ENCODE data around the gene FGFBP1. TPM values are rescaled to one million over a fixed set of nuclear protein-coding genes. Genes with fewer than 3 reads are reported as not detected.
A peak's percentile ranks its signal among the peaks of the same experiment; 100 is the strongest.

FGFBP1 gene
- total RNA-seq, 1 donor from 2014 or later: not detected

DNA sequence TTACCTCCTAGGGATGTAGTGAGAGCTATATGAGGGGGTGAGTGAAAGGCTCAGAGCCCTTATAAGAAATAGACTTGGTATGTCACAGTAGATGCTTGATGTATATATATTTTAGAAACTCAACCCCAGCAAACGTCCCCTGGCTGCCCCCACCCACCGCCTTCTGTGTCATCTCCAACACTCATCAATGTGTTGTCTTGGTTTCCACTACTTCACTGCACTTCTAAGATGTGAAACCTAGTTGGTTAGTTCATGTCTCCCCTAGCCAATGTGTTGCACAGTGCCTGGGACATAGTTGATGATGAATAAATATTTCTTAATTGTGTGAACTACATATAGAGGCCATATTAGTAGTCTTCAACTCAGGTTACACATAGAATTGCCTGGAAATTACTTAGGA, 20.0 kb upstream of the FGFBP1 start:
- Mint-ChIP-seq H3K27ac (no peak overlapping the region), H3K27me3 (no peaks in the 10 kb centered on the region), H3K9me3 (peaks cover 9% of the 10 kb centered on the region), H3K4me1 (peaks cover 9% of the 10 kb centered on the region), H3K36me3 (ENCODE audit: low read depth) (peaks cover 2% of the 10 kb centered on the region), H3K4me3 (no peak overlapping the region)
- CTCF ChIA-PET: interaction anchor here (1.4 to 1.7 kb wide), 2 partner anchors 76 to 153 kb away, joined by 8 to 9 read pairs; no protein-coding TSS in a partner anchor
- TF ChIP-seq, protein P1, sequence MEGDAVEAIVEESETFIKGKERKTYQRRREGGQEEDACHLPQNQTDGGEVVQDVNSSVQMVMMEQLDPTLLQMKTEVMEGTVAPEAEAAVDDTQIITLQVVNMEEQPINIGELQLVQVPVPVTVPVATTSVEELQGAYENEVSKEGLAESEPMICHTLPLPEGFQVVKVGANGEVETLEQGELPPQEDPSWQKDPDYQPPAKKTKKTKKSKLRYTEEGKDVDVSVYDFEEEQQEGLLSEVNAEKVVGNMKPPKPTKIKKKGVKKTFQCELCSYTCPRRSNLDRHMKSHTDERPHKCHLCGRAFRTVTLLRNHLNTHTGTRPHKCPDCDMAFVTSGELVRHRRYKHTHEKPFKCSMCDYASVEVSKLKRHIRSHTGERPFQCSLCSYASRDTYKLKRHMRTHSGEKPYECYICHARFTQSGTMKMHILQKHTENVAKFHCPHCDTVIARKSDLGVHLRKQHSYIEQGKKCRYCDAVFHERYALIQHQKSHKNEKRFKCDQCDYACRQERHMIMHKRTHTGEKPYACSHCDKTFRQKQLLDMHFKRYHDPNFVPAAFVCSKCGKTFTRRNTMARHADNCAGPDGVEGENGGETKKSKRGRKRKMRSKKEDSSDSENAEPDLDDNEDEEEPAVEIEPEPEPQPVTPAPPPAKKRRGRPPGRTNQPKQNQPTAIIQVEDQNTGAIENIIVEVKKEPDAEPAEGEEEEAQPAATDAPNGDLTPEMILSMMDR (IDR thresholded peaks at IDR 0.05): no peak
- ATAC-seq (ENCODE audit: low read depth): no peak
- POLR2A ChIA-PET: no interaction called here
- no peak for DNase-seq
- intact Hi-C loops (cut with micrococcal nuclease): no loop called here

DNA sequence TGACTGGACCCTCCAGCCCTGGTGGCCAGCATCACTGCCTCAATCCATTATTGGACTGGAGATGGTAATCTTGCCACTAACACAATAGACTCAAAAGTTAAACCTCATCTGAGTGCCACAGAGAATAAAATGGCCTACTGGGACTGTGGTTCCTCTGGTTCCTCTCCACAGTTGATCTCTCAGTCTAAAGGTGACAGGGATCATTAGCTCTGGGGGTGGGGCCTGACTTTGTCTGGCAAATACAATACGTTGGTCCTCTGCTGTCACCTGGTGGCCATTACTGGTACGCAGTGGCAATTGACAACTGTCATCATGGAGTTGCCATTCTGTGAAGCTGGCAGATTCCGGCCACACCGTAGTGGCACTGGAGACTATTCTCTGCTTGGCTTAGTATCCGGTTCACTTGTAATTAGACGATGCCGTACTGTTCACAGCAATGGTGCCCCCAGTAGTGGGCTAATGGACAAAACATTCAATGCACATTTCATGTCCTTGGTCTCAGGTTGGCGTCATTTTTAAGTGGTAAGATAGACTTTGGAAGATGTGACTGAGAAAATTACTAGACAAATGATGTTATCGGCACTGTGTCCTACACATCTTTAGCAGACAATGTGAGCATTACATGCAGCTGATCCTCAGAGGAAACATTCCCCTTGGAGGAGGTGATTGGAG, 17.8 kb upstream of the FGFBP1 start:
- Mint-ChIP-seq H3K9me3 (peaks cover 9% of the 10 kb centered on the region), H3K36me3 (ENCODE audit: low read depth) (peaks cover 2% of the 10 kb centered on the region), H3K4me3 (no peak overlapping the region), H3K4me1 (peaks cover 5% of the 10 kb centered on the region), H3K27me3 (no peaks in the 10 kb centered on the region), H3K27ac (no peak overlapping the region)
- ChIA-PET CTCF (interaction anchor here (0.6 to 5.3 kb wide), 19 partner anchors 10 to 477 kb away, joined by 3 to 114 read pairs (median 4); no protein-coding TSS in a partner anchor), POLR2A (interaction anchor here (1.6 kb wide), 1 partner anchor 151 kb away, joined by 4 read pairs; no protein-coding TSS in a partner anchor)
- peak; percentile 100 for ATAC-seq (ENCODE audit: low read depth)
- TF ChIP-seq, protein P1 (IDR thresholded peaks at IDR 0.05): no peak
- DNase-seq: peak; percentile 56
- intact Hi-C loops (cut with micrococcal nuclease): loop anchor here (1.0 to 2.0 kb wide), 5 partner anchors 66 to 725 kb away; no protein-coding TSS in a partner anchor

DNA sequence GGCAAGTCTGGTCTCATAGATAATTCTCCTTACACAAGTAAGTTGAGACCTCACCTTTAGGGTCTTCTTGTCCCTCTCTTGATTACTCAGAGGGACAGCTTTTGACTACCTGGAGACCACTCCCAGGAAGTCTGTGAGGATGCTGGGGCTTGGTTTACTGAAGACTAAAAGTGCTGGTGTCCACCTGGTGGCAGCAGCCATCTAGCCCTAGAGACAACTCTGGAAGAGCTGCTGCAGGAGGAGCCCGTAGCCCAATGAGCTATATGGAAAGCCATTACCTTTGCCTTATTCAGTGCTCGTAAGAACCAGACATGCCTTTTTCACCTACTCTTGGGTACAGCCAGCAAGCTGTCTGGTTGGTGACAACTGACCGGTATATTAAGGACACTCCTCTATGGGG, 17.1 kb upstream of the FGFBP1 start:
- POLR2A ChIA-PET: interaction anchor here (1.6 kb wide), 1 partner anchor 150 kb away, joined by 4 read pairs; no protein-coding TSS in a partner anchor
- ATAC-seq (ENCODE audit: low read depth) (no peak), DNase-seq (no peak)
- Mint-ChIP-seq H3K4me1 (peaks cover 5% of the 10 kb centered on the region), H3K27ac (no peak overlapping the region), H3K36me3 (ENCODE audit: low read depth) (peaks cover 2% of the 10 kb centered on the region), H3K9me3 (peaks cover 9% of the 10 kb centered on the region), H3K4me3 (no peak overlapping the region), H3K27me3 (no peaks in the 10 kb centered on the region)
- intact Hi-C loops (cut with micrococcal nuclease): loop anchor here (1.0 to 2.0 kb wide), 5 partner anchors 65 to 724 kb away; no protein-coding TSS in a partner anchor
- CTCF ChIA-PET: interaction anchor here (0.6 to 5.3 kb wide), 17 partner anchors 9 to 476 kb away, joined by 3 to 114 read pairs (median 4); no protein-coding TSS in a partner anchor
- TF ChIP-seq, protein P1 (IDR thresholded peaks at IDR 0.05): no peak

DNA sequence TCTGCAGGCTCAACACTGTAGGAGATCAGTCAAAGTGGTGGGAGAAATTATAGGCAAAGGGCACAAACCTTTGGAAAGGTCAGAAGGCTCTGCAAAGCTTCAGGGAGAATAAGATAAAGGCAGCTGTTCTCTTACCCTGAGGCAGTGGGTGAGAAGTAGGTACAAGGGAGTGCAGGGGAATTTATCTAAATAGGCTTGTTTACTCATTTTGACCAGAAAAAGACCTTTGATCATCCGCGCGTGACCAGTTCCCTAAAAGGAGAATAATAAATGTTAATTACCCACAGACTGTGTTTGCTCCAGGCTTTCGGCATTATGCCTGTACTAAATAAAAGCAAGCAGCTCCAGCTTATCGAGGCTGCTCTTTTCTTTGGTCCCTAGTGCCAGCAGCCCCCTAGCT, 15.1 kb upstream of the FGFBP1 start:
- ATAC-seq (ENCODE audit: low read depth) (no peak), DNase-seq (no peak)
- Mint-ChIP-seq H3K4me1 (peaks cover 5% of the 10 kb centered on the region), H3K36me3 (ENCODE audit: low read depth) (peaks cover 2% of the 10 kb centered on the region), H3K9me3 (peaks cover 9% of the 10 kb centered on the region), H3K27me3 (no peaks in the 10 kb centered on the region), H3K27ac (no peak overlapping the region), H3K4me3 (no peak overlapping the region)
- TF ChIP-seq, protein P1 (IDR thresholded peaks at IDR 0.05): no peak
- ChIA-PET POLR2A (no interaction called here), CTCF (interaction anchor here (2.6 to 5.3 kb wide), 2 partner anchors 71 to 147 kb away, joined by 14 to 114 read pairs; no protein-coding TSS in a partner anchor)
- intact Hi-C loops (cut with micrococcal nuclease): no loop called here

DNA sequence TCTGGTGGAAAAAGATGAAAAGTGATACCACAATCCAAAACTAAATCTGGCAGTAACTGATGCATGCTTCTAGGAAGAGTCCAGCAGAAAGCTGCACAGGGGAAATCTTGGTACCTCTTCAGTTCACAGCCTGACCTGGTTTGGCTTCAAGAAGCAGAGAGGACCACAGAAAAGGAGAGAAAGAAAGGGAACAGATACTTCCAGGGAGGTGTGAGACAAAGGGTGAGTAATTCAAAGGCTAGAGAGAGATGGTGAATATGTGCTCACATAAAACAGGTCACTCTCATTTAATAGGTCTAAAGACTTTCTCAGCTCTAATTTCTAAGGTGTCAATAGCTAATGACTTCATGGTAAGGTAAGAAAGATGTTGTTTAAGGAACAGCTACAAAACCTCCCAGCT, 13.2 kb upstream of the FGFBP1 start:
- peaks cover 9% of the 10 kb centered on the region for H3K9me3 Mint-ChIP-seq
- DNase-seq (no peak), ATAC-seq (ENCODE audit: low read depth) (no peak)
- intact Hi-C loops (cut with micrococcal nuclease): no loop called here
- CTCF ChIA-PET: interaction anchor here (2.6 to 5.3 kb wide), 2 partner anchors 69 to 145 kb away, joined by 14 to 114 read pairs; no protein-coding TSS in a partner anchor
- no peak overlapping the region for H3K27ac Mint-ChIP-seq
- H3K4me3 Mint-ChIP-seq: no peak overlapping the region
- TF ChIP-seq, protein P1 (IDR thresholded peaks at IDR 0.05): no peak
- peaks cover 2% of the 10 kb centered on the region for H3K36me3 Mint-ChIP-seq (ENCODE audit: low read depth)
- H3K4me1 Mint-ChIP-seq: peaks cover 5% of the 10 kb centered on the region
- POLR2A ChIA-PET: no interaction called here
- H3K27me3 Mint-ChIP-seq: no peaks in the 10 kb centered on the region
